PFSK-1 (cell line): ENCODE results near the gene MTHFSD.

ENCODE experiments used
- FOXP2 ChIP-seq: optimal IDR thresholded peaks from 2 replicates; pipeline ENCODE3; 2011; ENCODE audit warnings: borderline replicate concordance, control low read depth, inconsistent platforms; ENCODE audit not compliant: insufficient read depth; ENCODE audit errors: extremely low read length, extremely low read depth
- POLR2AphosphoS5 ChIP-seq: IDR thresholded peaks from 2 replicates; pipeline ENCODE4 v1.6.1; 2012; ENCODE audit warnings: low read depth, mild to moderate bottlenecking, control low read depth, low read length, moderate library complexity
- REST ChIP-seq, 2 experiments: IDR thresholded peaks; 2 replicates each; pipeline versions ENCODE4 v1.6.1 to v1.8.0; 2011 to 2012; ENCODE audit warnings: low read depth in 2 of 2, low read length in 2 of 2, control low read depth in 1 of 2, inconsistent platforms in 1 of 2, mild to moderate bottlenecking in 1 of 2, moderate library complexity in 1 of 2; ENCODE audit not compliant: insufficient read depth in 1 of 2
- SIN3A ChIP-seq: IDR thresholded peaks from 2 replicates; pipeline ENCODE4 v1.6.1; 2012; ENCODE audit warnings: mild to moderate bottlenecking, low read length, moderate library complexity, borderline replicate concordance; ENCODE audit not compliant: insufficient read depth
- TAF1 ChIP-seq: IDR thresholded peaks from 2 replicates; pipeline ENCODE4 v1.6.1; 2012; ENCODE audit warnings: low read length, control low read depth, borderline replicate concordance; ENCODE audit not compliant: insufficient read depth

MTHFSD gene

DNA sequence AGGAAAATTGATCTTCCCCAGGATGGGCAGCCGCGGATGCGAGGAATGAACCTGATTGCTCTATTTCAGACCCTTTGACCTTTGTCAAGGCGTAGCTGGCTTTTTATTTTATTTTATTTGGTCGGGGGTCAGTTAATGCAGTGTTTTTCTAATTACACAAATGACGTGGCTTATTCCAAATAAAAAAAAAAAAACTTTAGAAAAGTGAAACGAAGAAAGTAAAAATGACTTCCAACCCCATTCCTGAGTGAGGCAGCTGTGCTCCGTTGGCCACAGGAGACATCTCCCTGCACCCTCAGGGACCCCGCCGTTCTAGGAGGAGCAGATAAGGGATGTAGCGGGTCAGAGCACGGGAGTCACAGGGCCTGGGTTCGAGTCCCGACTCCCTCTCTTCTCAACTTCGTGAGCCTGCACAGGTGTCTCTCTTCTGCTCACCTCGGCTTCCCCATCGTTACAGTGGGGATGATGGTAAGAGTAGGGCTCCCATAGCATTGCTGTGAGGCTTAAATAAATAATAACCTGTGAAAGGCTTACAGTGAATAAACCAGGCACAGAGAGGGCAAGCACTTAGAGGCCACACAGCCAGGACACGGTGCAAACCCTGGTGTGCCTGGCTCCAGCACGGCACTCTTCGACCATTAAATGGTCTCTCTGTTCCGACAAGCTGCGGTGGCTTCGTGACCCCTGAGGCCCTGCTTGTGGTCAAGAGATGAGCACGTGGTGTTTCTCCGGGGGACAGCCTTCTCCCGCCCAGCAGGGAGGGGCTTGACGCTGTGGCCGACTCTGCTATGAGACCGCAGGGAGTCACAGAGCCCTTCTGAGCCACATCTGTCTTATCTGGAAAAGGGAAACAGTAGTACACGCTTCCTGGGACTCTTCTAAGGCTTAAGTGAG, 34.5 kb downstream of the MTHFSD start:
- TF ChIP-seq REST (IDR thresholded peaks at IDR 0.05; ENCODE audit: insufficient read depth in 1 of 2, low read depth in 2 of 2, low read length in 2 of 2) = no peak
- TF ChIP-seq TAF1 = no peak
- no peak for TF ChIP-seq SIN3A
- TF ChIP-seq POLR2AphosphoS5 = no peak
- no peak for TF ChIP-seq FOXP2

GRCh38 chr16:86519649-86520316, 35.3 kb downstream of the MTHFSD start:
- TF ChIP-seq REST (IDR thresholded peaks at IDR 0.05; ENCODE audit: insufficient read depth in 1 of 2, low read depth in 2 of 2, low read length in 2 of 2) (no peak), POLR2AphosphoS5 (no peak), FOXP2 (no peak), TAF1 (no peak), SIN3A (no peak)

- TF ChIP-seq TAF1 (no peak), REST (IDR thresholded peaks at IDR 0.05; ENCODE audit: insufficient read depth in 1 of 2, low read depth in 2 of 2, low read length in 2 of 2) (no peak), FOXP2 (no peak), POLR2AphosphoS5 (no peak), SIN3A (no peak)
Measured at GRCh38 chr16:86519007-86519648, 35.9 kb downstream of the MTHFSD start.

DNA sequence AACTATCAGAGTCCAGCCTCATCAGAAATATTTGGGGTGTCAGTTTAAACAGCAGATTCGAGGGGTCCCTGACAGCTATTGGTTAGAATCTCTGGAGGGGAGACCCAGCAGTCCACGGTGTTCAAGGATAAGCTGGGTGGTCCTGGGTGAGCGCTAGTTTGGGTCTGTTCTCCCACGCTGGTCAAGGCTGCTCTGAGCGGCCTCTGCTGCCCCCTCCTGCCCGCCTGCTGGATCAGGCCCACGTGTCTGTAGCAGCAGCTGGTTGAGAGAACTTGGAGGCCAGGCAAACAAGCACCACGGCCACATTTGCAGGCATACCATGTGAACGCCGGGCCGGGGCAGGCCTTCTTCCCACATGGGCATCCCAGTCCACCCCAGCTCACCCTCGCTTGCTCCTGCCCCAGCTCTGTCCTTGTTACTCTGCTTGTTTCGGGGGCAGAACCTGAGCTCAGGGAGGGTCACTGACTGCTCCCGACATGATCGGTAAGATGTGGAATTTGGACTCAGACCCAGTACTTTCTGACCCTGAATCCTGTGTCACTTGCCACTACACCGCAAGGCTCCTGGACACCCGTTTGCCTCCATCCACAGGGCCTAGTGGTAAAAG, 37.3 kb downstream of the MTHFSD start:
- TF ChIP-seq FOXP2 (no peak), REST (IDR thresholded peaks at IDR 0.05; ENCODE audit: insufficient read depth in 1 of 2, low read depth in 2 of 2, low read length in 2 of 2) (no peak), SIN3A (no peak), POLR2AphosphoS5 (no peak), TAF1 (no peak)
